Measurements from ENCODE around the gene GLI3. TPM values are rescaled to one million over a fixed set of nuclear protein-coding genes. Genes with fewer than 3 reads are reported as not detected.

GLI3 gene
- total RNA-seq, 6 experiments from 2014 or later = 0.12 to 0.95 (median 0.21) TPM

GRCh38 chr7:42217053-42217452, 20.0 kb downstream of the GLI3 start:
- no peaks in the 10 kb centered on the region for H3K9me3 ChIP-seq
- H3K36me3 ChIP-seq = no peaks in the 10 kb centered on the region
- DNase-seq (no peak), ATAC-seq (no peak)
- 48% methylated on average over 6 of the region's 6 CpGs for WGBS (ENCODE audit: insufficient coverage, low coverage, low lambda C conversion rate, missing lambda C conversion rate)
- H3K27me3 ChIP-seq = peaks cover 0 to 4% of the 10 kb centered on the region in 2 donors
- no peak overlapping the region for H3K27ac ChIP-seq
- no peak overlapping the region for H3K4me3 ChIP-seq
- no peaks in the 10 kb centered on the region for H3K4me1 ChIP-seq
- TF ChIP-seq POLR2A (IDR thresholded peaks at IDR 0.05) = no peak
- TF ChIP-seq CTCF (IDR thresholded peaks at IDR 0.05) = no peak
- intact Hi-C loops (cut with DNase I) = no loop called here

- DNase-seq (no peak), ATAC-seq (no peak)
- no peaks in the 10 kb centered on the region for H3K9me3 ChIP-seq
- no peaks in the 10 kb centered on the region for H3K4me1 ChIP-seq
- 53% methylated on average over 8 of the region's 8 CpGs for WGBS (ENCODE audit: insufficient coverage, low coverage, low lambda C conversion rate, missing lambda C conversion rate)
- intact Hi-C loops (cut with DNase I) = no loop called here
- no peak for TF ChIP-seq POLR2A (IDR thresholded peaks at IDR 0.05)
- no peak for TF ChIP-seq CTCF (IDR thresholded peaks at IDR 0.05)
- no peak overlapping the region for H3K4me3 ChIP-seq
- H3K27ac ChIP-seq = no peak overlapping the region
- peaks cover 0 to 4% of the 10 kb centered on the region in 2 donors for H3K27me3 ChIP-seq
- H3K36me3 ChIP-seq = no peaks in the 10 kb centered on the region
Measured at GRCh38 chr7:42214060-42214679, 22.8 kb downstream of the GLI3 start.

GRCh38 chr7:42213093-42213492, 23.9 kb downstream of the GLI3 start:
- intact Hi-C loops (cut with DNase I) = no loop called here
- DNase-seq = no peak
- Histone ChIP-seq H3K9me3 (no peaks in the 10 kb centered on the region), H3K4me1 (no peaks in the 10 kb centered on the region), H3K27me3 (peaks cover 0 to 4% of the 10 kb centered on the region in 2 donors), H3K4me3 (no peak overlapping the region), H3K36me3 (no peaks in the 10 kb centered on the region), H3K27ac (no peak overlapping the region)
- WGBS (ENCODE audit: insufficient coverage, low coverage, low lambda C conversion rate, missing lambda C conversion rate) = 46% methylated on average over 3 of the region's 3 CpGs
- ATAC-seq = no peak
- TF ChIP-seq POLR2A (IDR thresholded peaks at IDR 0.05) = no peak
- no peak for TF ChIP-seq CTCF (IDR thresholded peaks at IDR 0.05)

- TF ChIP-seq CTCF (IDR thresholded peaks at IDR 0.05) = no peak
- no peak for TF ChIP-seq POLR2A (IDR thresholded peaks at IDR 0.05)
- 56% methylated on average over 8 of the region's 8 CpGs for whole genome bisulfite sequencing (ENCODE audit: insufficient coverage, low coverage, low lambda C conversion rate, missing lambda C conversion rate)
- no peaks in the 10 kb centered on the region for H3K9me3 ChIP-seq
- H3K27me3 ChIP-seq = peaks cover 0 to 4% of the 10 kb centered on the region in 2 donors
- no peak for DNase-seq
- no peak overlapping the region for H3K4me3 ChIP-seq
- intact Hi-C loops (cut with DNase I) = no loop called here
- H3K36me3 ChIP-seq = no peaks in the 10 kb centered on the region
- no peaks in the 10 kb centered on the region for H3K4me1 ChIP-seq
- H3K27ac ChIP-seq = no peak overlapping the region
- no peak for ATAC-seq
Measured at GRCh38 chr7:42212541-42213090, 24.4 kb downstream of the GLI3 start.
